ENCODE data around the gene SCGN.
A peak's percentile ranks its signal among the peaks of the same experiment; 100 is the strongest.

The SCGN gene

GRCh38 chr6:25709761-25710160 is 57.7 kb downstream of the SCGN start:
- H3K4me3 ChIP-seq (ENCODE audit: low read length), result no peak overlapping the region
- no peak for TF ChIP-seq CTCF (IDR thresholded peaks at IDR 0.05; ENCODE audit: insufficient read depth, low read depth, low read length, missing control alignments)
- DNase-seq (ENCODE audit: low read depth), result no peak

DNA sequence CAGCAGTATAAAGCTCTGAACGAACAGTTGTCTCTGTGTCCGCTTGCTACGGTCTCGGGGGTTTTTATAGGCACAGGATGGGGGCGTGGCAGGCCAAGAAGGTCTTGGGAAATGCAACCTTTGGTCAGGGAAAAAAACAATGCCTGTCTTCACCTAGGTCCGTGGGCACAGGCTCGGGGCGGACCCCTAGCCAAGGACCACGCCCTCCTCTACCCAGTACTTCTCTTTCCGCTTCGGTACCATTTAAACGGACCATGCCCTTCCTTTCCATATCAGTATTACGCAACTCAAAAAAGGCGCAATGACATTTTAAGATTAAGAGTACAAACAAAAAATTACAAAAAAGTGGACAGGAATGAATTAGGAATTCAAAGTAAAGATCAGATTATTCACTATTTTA is 58.3 kb downstream of the SCGN start:
- no peak overlapping the region for H3K4me3 ChIP-seq (ENCODE audit: low read length)

GRCh38 chr6:25713824-25714223 is 61.8 kb downstream of the SCGN start:
- H3K4me3 ChIP-seq (ENCODE audit: low read length), result no peak overlapping the region
- no peak for TF ChIP-seq CTCF (IDR thresholded peaks at IDR 0.05; ENCODE audit: insufficient read depth, low read depth, low read length, missing control alignments)
- DNase-seq (ENCODE audit: low read depth), result no peak

More for the DNA sequence above, 58.3 kb downstream of the SCGN start:
- no peak for DNase-seq (ENCODE audit: low read depth)
- TF ChIP-seq CTCF (IDR thresholded peaks at IDR 0.05; ENCODE audit: insufficient read depth, low read depth, low read length, missing control alignments), result no peak

DNA sequence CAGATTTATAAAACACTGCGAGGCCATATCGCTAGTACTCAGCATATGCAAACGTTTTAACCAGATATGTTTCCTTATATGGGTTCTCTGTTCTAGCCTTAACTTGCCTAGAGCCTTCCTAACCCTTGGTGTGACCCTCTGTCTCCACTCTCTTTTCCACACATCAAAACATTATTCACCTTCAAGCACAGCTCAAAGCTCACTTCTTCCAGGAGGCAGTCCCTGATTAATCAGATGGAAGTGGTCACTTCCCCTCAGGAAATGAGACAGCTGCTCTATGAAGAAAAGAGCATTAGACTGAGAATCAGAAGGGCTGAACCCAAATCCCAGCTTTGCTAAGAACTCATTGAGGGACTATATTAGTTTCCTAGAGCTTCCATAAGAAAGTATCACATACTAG is 62.8 kb downstream of the SCGN start:
- H3K4me3 ChIP-seq (ENCODE audit: low read length), result no peak overlapping the region
- no peak for DNase-seq (ENCODE audit: low read depth)
- TF ChIP-seq CTCF (IDR thresholded peaks at IDR 0.05; ENCODE audit: insufficient read depth, low read depth, low read length, missing control alignments), result no peak

DNA sequence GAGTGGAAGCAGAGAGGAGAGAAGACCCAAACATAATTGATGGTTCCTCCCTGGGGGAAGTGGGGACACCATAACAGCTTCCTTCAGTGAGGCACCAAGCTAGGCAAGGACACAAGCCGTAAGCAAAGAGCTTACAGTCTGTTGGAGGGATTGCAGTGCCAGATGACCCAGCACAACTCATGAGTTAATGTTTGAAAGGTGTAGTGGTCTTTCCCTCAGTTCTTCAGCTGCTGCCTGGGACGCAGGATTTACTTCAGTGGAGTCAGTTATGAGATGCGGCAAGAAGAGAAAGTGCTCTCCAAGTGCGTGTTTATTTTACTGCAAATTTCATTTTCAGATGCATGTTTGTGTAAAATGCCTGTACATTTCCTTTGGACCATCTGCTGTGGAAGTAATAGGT is 63.8 kb downstream of the SCGN start:
- DNase-seq (ENCODE audit: low read depth), result no peak
- no peak for TF ChIP-seq CTCF (IDR thresholded peaks at IDR 0.05; ENCODE audit: insufficient read depth, low read depth, low read length, missing control alignments)
- H3K4me3 ChIP-seq (ENCODE audit: low read length), result no peak overlapping the region

GRCh38 chr6:25717866-25718740 is 66.1 kb downstream of the SCGN start:
- peak; percentile 54 for TF ChIP-seq CTCF (IDR thresholded peaks at IDR 0.05; ENCODE audit: insufficient read depth, low read depth, low read length, missing control alignments)
- peak; percentile 42 for DNase-seq (ENCODE audit: low read depth)
- no peak overlapping the region for H3K4me3 ChIP-seq (ENCODE audit: low read length)

Data from epithelial cell of esophagus (primary cell).